Osteoblast (primary cell): ENCODE data around the gene TCF12. TPM values are rescaled to one million over a fixed set of nuclear protein-coding genes. Genes with fewer than 3 reads are reported as not detected.
A peak's percentile ranks its signal among the peaks of the same experiment; 100 is the strongest.

ENCODE experiments used
- DNase-seq: peaks from one replicate; pipeline ENCODE4 v3.0.0; 2011; ENCODE audit warnings: low spot score, mixed read lengths; ENCODE audit not compliant: insufficient read length; ENCODE audit errors: missing footprints
- H2AFZ ChIP-seq: 2 replicates; pipeline ENCODE4 v1.6.0; 2011; ENCODE audit warnings: mild to moderate bottlenecking, low read length
- H3K27ac ChIP-seq: 2 replicates; pipeline ENCODE4 v1.5.1; 2011; ENCODE audit warnings: mild to moderate bottlenecking, low read depth, low read length, moderate library complexity
- H3K27me3 ChIP-seq: 2 replicates; pipeline ENCODE4 v1.6.0; 2012; ENCODE audit warnings: mild to moderate bottlenecking, control low read depth, inconsistent platforms, low read length, moderate library complexity; ENCODE audit not compliant: insufficient read depth
- H3K36me3 ChIP-seq: 2 replicates; pipeline ENCODE4 v1.5.1; 2011; ENCODE audit warnings: mild to moderate bottlenecking, low read length, control low read depth, moderate library complexity; ENCODE audit not compliant: insufficient read depth
- H3K4me1 ChIP-seq: 2 replicates; pipeline ENCODE4 v1.5.1; 2011; ENCODE audit warnings: mild to moderate bottlenecking, low read length, control low read depth, moderate library complexity; ENCODE audit not compliant: insufficient read depth
- H3K4me2 ChIP-seq: 2 replicates; pipeline ENCODE4 v1.6.0; 2011; ENCODE audit warnings: mild to moderate bottlenecking, low read length; ENCODE audit not compliant: insufficient read depth
- H3K4me3 ChIP-seq: fragments of 200-600 bp; sonication (generic); 3 replicates; pipeline ENCODE4 v1.5.1; 2012; ENCODE audit warnings: mild to moderate bottlenecking, low read length, inconsistent platforms; ENCODE audit not compliant: insufficient read depth
- H3K79me2 ChIP-seq: 2 replicates; pipeline ENCODE4 v1.6.0; 2012; ENCODE audit warnings: mild to moderate bottlenecking, low read length, control low read depth, inconsistent platforms; ENCODE audit not compliant: insufficient read depth
- H3K9me3 ChIP-seq: 2 replicates; pipeline ENCODE4 v1.5.1; 2011; ENCODE audit warnings: low read depth, low read length, control low read depth
- H4K20me1 ChIP-seq: 2 replicates; pipeline ENCODE4 v1.6.0; 2012; ENCODE audit warnings: mild to moderate bottlenecking, low read length, control low read depth; ENCODE audit not compliant: insufficient read depth
- total RNA-seq: library from RNA; depleted of rRNA; stranded (reverse); fragments of >200 nt; gene quantifications from 2 replicates; pipeline ENCODE4 v1.2.3, GENCODE V29; 2012
- TF ChIP-seq, protein P1 (sequence below): IDR thresholded peaks from 2 replicates; pipeline ENCODE4 v1.5.1; 2011; ENCODE audit warnings: mild to moderate bottlenecking, low read depth, low read length, moderate library complexity; ENCODE audit errors: extremely low read depth

Gene TCF12
- total RNA-seq, 1 donor, result 86.5 TPM

DNA sequence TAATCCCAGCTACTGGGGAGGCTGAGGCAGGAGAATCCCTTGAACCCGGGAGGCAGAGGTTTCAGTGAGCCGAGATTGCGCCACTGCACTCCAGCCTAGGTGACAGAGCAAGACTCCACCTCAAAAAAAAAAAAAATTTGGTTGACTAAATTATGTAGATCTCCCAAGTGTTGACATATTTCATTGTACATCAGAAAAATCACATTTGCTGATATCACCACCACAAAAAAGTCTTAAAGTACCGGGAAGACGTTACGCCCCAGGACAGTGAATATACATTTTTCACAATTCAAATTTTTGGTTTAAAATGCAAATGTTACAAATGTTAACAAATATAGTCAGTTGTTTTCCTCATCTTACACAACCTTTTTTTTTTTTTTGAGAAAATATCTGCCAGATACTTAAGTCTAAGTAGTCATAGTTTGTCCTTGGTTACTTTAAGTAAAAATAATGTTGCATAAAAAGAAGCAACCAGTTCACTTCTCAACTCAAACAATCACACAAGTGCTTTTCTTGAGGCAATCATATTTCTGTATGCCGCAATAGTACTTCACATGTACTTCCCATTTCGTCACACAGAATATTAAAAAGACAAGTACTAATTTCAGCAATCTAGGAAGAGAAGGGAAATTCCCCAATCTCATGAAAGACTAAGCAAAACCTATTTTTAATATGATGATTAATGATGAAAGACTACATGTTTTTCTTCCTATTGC, 41.0 kb upstream of the TCF12 start:
- Histone ChIP-seq H3K27ac (no peak overlapping the region), H4K20me1 (no peaks in the 10 kb centered on the region), H3K79me2 (no peaks in the 10 kb centered on the region), H3K4me3 (no peak overlapping the region), H3K4me1 (no peaks in the 10 kb centered on the region), H3K9me3 (no peaks in the 10 kb centered on the region), H3K27me3 (no peaks in the 10 kb centered on the region), H3K4me2 (no peak overlapping the region), H2AFZ (no peak overlapping the region), H3K36me3 (no peaks in the 10 kb centered on the region)
- TF ChIP-seq, protein P1, sequence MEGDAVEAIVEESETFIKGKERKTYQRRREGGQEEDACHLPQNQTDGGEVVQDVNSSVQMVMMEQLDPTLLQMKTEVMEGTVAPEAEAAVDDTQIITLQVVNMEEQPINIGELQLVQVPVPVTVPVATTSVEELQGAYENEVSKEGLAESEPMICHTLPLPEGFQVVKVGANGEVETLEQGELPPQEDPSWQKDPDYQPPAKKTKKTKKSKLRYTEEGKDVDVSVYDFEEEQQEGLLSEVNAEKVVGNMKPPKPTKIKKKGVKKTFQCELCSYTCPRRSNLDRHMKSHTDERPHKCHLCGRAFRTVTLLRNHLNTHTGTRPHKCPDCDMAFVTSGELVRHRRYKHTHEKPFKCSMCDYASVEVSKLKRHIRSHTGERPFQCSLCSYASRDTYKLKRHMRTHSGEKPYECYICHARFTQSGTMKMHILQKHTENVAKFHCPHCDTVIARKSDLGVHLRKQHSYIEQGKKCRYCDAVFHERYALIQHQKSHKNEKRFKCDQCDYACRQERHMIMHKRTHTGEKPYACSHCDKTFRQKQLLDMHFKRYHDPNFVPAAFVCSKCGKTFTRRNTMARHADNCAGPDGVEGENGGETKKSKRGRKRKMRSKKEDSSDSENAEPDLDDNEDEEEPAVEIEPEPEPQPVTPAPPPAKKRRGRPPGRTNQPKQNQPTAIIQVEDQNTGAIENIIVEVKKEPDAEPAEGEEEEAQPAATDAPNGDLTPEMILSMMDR, result no peak
- no peak for DNase-seq

DNA sequence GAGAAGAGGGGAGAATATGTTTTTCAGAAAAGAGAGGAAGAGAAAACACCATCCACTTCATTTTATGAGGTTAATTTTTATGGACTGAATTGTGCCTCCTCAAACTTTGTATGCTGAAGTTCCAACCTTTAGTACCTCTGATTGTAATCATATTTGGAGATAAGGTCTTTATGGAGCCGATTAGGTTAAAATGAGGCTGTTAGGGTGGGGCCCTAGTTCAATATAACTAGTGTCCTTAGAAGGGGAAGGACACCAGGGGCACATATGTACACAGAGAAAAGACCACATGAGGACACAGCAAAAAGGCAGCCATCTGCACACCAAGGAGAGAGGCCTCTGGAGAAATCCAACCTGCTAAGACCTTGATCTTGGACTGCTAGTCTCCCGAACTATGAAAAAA, 38.9 kb upstream of the TCF12 start:
- H2AFZ ChIP-seq, result no peak overlapping the region

DNA sequence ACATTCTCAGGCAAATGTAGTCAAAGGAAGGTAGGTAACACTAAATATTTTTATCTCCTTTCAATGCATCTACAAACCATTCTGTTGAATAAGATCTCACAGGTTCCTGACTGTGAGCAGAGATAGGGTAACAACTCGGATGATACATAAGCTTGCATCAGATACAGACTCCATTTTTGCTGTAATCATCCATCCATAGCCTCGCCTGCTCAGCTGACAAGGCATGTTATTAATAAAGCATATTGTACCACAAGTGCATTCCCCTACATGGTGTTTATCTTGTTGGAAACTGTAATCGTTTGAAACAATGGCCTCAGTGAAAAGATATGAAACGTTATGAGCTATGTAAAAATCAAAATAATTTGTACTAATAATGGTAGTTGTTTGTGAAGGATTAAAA, 35.4 kb upstream of the TCF12 start:
- no peak overlapping the region for H3K4me3 ChIP-seq
- H2AFZ ChIP-seq, result no peak overlapping the region
- TF ChIP-seq, protein P1, result no peak
- H3K27ac ChIP-seq, result no peak overlapping the region
- H4K20me1 ChIP-seq, result no peaks in the 10 kb centered on the region
- H3K79me2 ChIP-seq, result no peaks in the 10 kb centered on the region
- no peaks in the 10 kb centered on the region for H3K9me3 ChIP-seq
- DNase-seq, result no peak
- no peaks in the 10 kb centered on the region for H3K36me3 ChIP-seq
- no peak overlapping the region for H3K4me2 ChIP-seq
- H3K27me3 ChIP-seq, result no peaks in the 10 kb centered on the region
- H3K4me1 ChIP-seq, result peaks cover 14% of the 10 kb centered on the region

More for the DNA sequence above, 38.9 kb upstream of the TCF12 start:
- Histone ChIP-seq H3K4me3 (no peak overlapping the region), H3K4me2 (no peak overlapping the region), H3K27me3 (no peaks in the 10 kb centered on the region), H3K27ac (no peak overlapping the region), H3K79me2 (no peaks in the 10 kb centered on the region), H3K4me1 (no peaks in the 10 kb centered on the region), H3K9me3 (no peaks in the 10 kb centered on the region), H3K36me3 (no peaks in the 10 kb centered on the region), H4K20me1 (no peaks in the 10 kb centered on the region)
- DNase-seq, result no peak
- TF ChIP-seq, protein P1, result no peak

DNA sequence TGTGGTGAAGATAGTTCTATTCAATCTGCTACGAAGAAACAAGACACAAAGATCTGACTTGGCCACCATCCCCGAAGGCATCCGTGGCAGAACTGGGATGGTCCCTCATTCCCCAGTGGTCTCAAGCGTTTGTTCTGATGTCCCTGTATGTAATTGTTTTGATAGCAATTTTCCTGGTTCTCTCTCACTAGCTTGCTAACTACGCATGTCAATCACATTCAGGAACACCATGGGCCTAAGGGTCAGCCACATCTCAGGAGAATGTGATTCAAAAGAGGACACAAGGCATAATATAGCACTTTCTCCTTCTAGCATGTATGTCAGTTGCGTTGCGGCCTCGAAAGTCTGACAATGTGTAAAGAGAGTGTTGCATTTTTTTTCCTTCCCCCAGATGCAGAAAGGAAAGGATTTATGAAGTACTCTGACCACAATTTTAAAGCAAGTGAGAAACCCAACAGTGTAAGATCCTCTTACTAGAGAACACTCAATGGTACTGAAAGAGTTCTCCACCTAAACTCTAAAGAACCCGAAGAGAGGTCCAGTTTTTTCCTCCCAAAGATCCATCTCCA, 32.0 kb upstream of the TCF12 start:
- Histone ChIP-seq H3K27me3 (no peaks in the 10 kb centered on the region), H3K27ac (peak overlapping the region; percentile 89), H3K4me2 (peak overlapping the region; percentile 94), H3K4me3 (peak overlapping the region; percentile 79), H3K4me1 (peaks cover 15% of the 10 kb centered on the region), H3K36me3 (no peaks in the 10 kb centered on the region), H3K9me3 (no peaks in the 10 kb centered on the region), H2AFZ (peak overlapping the region; percentile 94), H4K20me1 (no peaks in the 10 kb centered on the region), H3K79me2 (no peaks in the 10 kb centered on the region)
- no peak for DNase-seq
- TF ChIP-seq, protein P1, result no peak
